Coronary artery (tissue), 2 donors: ENCODE measurements around the gene CT47A1.
"Not testable (repeated sequence)": the region's sequence is repeated elsewhere in the genome, so short reads cannot be mapped to it uniquely, and the experiment has no call there.

ENCODE experiments used
- DNase-seq: peaks from one replicate; pipeline ENCODE4 v3.0.0-alpha.2; 2017; ENCODE audit warnings: low spot score
- H3K27ac ChIP-seq, 2 donors: fragments of 200-600 bp; sonication (generic); one replicate each; pipeline ENCODE4 v1.5.1; 2016 to 2019
- H3K4me3 ChIP-seq: fragments of 200-600 bp; sonication (generic); 2 replicates; pipeline ENCODE4 v1.5.1; 2016; ENCODE audit warnings: mild to moderate bottlenecking, moderate library complexity
- TF ChIP-seq, protein P1 (sequence below): fragments of 200-600 bp; sonication (generic); IDR thresholded peaks from one replicate; pipeline ENCODE4 v1.5.1; 2019; ENCODE audit warnings: antibody characterized with exemption

Gene CT47A1

DNA sequence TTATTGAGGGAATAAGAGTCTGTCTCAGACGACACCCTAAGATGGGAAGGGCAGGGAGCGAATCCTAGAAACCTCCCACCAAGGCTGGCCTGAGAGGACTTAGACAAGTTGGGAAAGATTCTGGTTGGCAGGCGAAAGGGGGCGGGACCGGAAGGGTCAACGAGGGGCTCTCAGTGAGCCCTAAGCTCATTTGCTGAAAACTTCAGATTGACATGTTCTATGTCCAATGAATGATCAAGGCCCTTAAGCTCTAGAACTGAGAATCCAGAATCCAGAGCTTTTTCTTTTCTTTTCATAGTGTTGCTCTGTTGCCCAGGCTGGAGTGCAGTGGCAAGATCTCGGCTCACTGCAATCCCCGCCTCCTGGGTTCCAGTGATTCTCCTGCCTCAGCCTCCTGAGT is at the start of gene CT47A1:
TSS of gene CT47A1 (minus strand) at position 101 of the 400 bp plus-strand sequence. CDS start 231 bp downstream, outside the sequence.
- not testable (repeated sequence) for DNase-seq, H3K4me3 ChIP-seq, H3K27ac ChIP-seq

DNA sequence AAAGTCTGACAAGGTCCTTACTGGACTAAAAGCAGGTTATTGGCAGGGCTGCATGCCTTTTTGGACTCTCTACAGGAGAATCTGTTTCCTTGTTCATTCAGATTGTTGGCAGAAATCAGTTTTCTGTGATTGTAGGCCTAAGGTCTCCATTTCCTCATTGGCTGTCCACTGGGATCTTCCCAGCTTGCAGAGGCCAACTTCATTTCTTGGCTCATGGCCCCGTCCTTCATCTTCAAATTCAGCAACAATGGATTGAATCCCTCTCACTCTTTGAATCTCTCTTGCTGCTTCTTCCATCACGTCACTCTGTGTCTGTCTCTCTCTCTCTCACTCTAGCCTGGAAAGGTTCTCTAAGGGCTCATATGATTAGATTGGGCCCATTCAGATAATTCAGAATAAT is 47.0 kb upstream of the CT47A1 start:
- Histone ChIP-seq H3K27ac (no peak overlapping the region), H3K4me3 (no peak overlapping the region)
- no peak for DNase-seq
- TF ChIP-seq, protein P1, sequence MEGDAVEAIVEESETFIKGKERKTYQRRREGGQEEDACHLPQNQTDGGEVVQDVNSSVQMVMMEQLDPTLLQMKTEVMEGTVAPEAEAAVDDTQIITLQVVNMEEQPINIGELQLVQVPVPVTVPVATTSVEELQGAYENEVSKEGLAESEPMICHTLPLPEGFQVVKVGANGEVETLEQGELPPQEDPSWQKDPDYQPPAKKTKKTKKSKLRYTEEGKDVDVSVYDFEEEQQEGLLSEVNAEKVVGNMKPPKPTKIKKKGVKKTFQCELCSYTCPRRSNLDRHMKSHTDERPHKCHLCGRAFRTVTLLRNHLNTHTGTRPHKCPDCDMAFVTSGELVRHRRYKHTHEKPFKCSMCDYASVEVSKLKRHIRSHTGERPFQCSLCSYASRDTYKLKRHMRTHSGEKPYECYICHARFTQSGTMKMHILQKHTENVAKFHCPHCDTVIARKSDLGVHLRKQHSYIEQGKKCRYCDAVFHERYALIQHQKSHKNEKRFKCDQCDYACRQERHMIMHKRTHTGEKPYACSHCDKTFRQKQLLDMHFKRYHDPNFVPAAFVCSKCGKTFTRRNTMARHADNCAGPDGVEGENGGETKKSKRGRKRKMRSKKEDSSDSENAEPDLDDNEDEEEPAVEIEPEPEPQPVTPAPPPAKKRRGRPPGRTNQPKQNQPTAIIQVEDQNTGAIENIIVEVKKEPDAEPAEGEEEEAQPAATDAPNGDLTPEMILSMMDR = no peak

DNA sequence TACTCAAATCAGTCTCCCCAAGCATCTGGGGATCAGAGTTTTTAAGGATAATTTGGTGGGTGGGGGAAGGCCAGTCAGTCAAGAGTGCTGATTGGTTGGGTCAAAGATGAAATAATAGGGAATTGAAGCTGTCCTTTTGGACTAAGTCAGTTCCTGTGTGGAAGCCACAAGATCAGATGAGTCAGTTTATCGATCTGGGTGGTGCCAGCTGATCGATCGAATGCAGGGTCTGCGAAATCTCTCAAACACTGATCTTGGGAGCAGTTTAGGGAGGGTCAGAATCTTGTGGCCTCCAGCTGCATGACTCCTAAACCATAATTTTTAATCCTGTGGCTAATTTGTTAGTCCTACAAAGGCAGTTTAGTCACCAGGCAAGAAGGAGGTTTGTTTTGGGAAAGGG is 44.5 kb upstream of the CT47A1 start:
- Histone ChIP-seq H3K27ac (no peak overlapping the region), H3K4me3 (no peak overlapping the region)
- no peak for DNase-seq
- TF ChIP-seq, protein P1 = no peak

DNA sequence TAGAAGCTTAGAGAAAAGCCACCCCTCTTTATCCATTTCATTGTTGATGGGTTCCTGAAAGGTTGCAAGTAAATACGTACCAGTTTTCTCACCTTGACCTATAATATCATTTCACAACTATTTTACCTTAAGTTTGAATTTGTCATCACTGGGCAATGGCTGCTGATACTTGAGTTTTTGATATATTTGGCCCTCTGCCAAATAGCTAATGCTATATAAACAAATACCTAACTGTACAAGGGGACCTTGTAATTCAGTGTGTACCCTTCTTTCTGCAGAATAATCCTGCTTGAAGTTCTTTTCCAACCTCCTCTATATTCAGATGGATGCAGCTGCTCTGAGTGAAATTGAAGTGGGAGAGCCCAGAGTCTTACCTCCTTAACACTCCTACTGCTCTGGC is 42.9 kb upstream of the CT47A1 start:
- no peak for DNase-seq
- TF ChIP-seq, protein P1 = no peak
- no peak overlapping the region for H3K27ac ChIP-seq
- no peak overlapping the region for H3K4me3 ChIP-seq

DNA sequence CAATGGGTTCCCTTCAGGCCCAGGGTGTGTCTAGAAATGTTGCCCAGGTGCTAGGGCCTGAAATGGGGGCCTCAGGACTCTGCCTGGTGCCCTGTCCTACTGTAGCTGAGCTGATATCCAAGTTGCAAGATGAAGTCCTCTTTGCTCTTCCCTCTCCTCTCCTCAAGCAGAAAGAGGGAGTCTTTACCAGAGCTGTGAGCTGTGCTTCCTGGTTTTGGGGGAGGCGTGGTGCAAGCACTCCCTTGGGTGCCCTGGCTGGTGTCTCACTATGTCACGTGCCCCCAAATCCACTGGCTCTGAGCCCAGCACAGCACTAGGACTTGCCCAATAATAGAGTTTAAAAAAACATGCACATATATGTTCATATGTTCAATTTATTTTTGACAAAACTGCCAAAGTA is 29.3 kb upstream of the CT47A1 start:
- TF ChIP-seq, protein P1 = no peak
- no peak for DNase-seq
- H3K27ac ChIP-seq = no peak overlapping the region
- H3K4me3 ChIP-seq = no peak overlapping the region

DNA sequence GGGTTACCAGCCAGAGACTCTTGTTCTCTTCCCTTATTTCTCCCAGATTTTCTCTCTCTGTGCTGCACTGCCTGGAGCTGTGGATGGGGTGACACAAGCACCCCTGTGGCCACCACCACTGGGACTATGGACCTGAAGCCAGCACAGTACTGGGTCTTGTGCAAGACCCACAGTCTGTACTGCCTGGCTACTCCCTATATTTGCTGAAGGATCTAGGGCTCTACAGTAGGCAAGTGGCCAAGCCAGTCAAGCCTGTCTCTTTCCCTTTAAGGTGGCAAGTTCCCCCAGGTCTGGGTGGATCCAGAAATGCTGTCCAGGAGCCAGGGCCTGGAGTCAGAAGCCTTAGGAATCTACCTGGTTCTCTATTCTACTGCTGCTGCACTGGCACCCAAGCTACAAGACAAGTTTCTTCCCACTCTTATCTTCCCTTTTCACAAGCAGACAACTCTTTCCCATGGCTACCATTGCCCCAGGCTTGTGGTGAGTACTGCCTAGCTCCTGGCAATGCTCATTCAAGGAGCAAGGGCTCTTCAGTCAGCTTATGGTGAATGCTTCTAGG is 28.4 kb upstream of the CT47A1 start:
- TF ChIP-seq, protein P1 = no peak
- no peak overlapping the region for H3K4me3 ChIP-seq
- no peak overlapping the region for H3K27ac ChIP-seq
- DNase-seq = no peak

DNA sequence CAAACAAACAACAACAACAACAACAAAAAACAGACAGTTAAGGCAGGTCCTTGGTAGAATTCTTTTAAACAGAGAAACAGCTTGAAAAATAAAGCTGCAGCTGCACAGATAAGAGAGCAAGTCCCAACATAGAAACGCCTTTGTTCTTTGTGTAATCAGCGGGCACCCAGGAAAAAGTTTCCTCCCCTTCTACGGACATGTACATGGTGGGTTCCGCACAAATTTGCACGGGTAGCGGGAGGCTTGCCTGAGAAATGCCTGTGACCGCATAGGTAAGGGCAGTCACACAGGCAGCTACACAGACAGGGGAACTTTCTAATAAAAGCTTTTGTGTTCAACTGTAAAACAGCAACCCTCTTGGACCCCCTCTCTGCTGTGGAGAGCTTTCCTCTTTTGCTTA is 25.7 kb upstream of the CT47A1 start:
- Histone ChIP-seq H3K4me3 (no peak overlapping the region), H3K27ac (no peak overlapping the region)
- TF ChIP-seq, protein P1 = no peak
- DNase-seq = no peak

DNA sequence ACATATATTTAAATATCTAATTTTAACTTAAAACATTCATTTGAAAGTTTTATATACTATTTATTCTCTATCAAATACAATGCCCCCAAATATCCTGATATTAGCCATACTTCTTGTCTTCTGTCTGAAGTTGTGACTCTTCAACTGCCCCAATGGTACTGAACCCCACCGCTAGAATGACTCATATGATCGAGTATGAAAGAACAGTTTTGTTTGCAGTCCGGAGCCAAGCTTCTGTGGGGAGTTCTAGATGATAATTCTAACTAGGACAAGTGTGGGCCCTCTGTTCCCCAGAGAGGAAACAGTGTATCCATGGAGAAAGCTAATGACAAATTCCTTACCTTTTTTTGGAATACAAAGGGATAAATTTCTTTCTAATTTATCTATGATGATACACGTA is 24.7 kb upstream of the CT47A1 start:
- no peak overlapping the region for H3K27ac ChIP-seq
- no peak overlapping the region for H3K4me3 ChIP-seq
- no peak for DNase-seq

More for the DNA sequence above, 24.7 kb upstream of the CT47A1 start:
- TF ChIP-seq, protein P1 = no peak
